NCI-H524 treated with DMSO at 0.1 percent for 48 hours (cell line): ENCODE data around the gene TNFSF15.

Experiments used
- DNase-seq: peaks from one replicate; lab custom pipeline; 2025; lab: John Stamatoyannopoulos, UW

TNFSF15 gene

DNA sequence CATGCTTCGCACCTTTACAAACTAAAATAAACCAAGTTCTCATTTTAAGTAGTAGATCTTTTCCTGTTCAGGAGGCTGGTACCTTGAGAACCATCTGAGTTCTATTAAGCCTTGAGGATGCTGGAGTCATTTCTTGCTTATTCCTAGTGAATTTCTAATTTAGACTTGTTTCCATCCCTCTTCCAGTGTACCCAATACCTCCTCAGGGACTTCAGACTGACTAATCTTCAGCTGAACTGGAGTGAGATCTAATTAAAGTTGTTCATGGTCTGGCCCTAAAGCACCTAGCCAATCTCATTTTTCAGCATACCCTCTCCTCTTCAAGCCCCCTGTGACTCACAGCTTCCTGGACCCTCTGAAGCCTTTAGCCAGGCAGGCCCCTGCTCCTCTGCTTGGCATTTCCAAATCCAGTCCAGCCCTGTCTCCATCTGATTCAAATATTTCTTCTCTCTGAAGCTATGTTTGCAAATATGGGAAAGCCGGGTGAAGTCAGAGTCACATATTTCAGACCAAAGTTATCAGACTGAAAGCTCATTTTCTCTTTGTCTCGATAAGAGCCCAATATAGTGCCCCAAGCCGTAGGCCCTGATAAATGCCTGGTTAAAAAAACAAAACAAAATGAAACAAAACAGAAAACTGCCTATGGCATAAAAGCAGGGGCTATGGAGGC, 19.4 kb upstream of the TNFSF15 start:
- DNase-seq, result no peak

DNA sequence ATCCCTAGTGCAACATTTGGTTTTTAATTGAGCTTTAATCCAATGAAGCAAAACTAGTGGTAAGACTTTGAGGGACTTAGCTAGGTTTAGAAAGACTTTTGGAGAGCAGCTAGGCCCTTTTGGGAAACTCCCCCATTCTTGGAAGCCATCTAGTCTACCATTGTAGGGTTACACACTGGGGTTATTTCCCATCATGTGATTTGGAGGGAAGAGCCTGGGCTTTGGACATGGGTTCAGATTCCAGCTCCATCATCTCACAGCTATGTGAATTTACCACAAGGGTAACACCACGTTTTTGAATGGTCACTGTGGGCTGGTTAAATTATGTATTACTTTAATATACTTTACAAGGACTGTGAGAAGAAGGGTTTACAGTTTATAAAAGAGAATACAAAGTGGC, 18.3 kb upstream of the TNFSF15 start:
- no peak for DNase-seq

DNA sequence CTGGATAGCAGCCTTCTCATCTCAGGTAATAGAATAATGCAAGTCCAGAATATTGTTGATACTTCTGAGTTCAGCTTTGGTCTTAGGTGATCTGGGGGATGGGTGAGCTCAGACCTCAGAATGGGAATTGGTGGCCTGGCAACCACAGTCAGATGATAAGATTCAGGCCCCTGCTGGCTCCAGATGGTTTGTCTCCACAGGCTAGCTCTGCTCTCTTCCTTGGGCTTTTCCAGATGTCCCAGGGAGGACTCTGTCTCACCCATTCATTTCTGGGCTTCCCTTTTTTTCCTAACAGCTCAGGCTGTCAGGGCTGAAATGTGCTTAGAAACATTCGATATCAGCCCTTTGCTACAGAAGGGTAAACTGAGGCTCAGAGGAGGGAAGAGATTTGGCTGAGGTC, 17.6 kb upstream of the TNFSF15 start:
- DNase-seq, result no peak

DNA sequence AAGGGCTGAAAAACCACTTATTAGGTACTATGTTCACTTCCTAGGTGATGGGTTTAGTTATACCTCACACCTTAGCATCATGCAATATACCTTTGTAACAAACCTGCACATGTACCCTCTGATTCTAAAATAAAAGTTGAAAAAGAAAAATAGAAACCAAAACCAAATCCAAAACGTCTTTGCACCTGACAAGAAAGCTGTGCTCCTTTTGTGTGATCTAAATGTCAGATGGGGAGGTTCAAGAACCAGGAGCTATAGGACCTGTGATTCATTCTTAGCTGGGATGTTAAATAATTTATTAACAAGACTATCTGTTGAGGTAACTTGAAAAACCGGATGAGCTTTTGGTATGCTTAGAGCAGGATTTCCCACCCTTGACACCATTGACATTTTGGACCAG, 16.9 kb upstream of the TNFSF15 start:
- DNase-seq, result no peak

DNA sequence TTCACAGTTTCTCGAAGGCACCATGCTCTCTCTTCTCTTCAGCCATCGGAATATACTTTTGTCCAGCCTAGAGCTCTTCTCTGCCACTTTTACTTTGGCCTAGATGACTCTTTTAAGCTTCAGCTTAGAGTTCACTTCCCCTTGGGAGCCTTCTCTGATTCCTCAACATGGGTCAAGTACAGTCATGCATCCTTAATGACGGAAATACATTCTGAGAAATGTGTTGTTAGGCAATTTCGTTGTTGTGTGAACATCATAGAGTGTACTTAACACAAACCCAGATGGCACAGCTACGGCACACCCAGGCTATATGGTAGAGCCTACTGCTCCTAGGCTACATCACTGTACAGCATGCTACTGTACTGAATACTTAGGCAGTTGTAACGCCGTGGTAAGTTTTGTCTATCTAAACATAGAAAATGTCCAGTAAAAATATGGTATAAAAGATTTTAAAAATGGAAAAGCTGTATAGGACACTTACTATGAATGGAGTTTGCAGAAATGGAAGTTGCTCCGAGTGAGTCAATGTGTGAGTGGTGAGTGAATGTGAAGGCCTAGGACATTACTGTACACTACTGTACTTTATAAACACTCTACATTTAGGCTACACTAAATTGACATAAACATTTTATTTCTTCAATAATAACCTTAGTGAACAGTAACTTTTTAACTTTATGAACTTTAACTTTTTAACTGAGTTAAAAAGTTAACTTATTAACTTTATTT, 15.1 kb upstream of the TNFSF15 start:
- DNase-seq, result no peak

DNA sequence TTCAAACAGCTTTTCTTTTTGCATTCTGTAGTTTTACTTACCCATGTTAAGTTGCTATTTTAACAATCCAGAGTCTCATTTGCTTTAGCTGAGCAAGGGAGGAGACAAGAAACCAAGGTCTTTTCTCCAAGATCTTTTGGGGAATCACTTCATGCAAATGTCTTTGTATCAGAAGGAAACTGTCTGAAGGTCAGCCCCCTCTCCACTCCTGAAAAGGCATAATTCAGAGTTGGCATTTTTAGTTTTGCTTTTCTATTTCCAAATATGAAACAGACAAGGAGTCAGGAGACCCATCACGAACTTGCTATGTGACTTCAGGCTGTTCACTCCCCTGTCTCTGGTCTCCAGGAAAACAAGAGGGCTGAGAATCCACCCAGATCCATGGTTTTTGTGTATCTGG, 12.3 kb upstream of the TNFSF15 start:
- no peak for DNase-seq

DNA sequence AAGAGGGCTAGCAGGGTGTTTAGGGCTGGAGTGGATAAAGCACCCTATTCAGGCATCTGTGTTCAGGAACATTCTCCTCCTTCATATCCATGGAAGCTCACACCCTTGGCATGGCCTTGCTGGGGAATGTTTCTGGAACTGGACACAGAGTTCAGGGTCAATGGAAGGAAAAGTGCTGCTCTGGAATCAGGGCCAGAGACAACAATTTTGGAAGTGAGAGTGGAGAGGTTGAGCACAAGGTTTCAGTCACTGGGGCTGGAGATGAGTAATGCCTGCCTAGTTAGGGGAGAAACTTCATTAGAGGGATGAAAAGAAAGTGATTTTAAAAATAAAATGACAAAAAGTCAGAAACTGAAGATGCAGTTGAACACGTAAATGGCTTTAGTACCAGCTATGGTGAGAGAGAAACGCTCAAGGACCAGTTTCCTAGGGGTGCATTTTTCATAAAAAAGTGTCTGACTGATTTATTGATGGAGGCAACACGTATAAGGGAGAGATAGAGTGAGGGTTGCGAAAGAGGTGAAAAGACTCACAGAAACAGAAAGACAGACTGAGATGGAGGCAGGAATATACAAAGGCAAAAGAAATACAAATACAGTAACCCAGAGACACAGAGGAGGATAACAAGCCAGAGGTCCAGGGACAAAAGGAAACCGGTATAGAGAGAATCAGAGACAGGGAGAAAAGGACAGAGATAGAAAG, 8.0 kb upstream of the TNFSF15 start:
- DNase-seq, result no peak

DNA sequence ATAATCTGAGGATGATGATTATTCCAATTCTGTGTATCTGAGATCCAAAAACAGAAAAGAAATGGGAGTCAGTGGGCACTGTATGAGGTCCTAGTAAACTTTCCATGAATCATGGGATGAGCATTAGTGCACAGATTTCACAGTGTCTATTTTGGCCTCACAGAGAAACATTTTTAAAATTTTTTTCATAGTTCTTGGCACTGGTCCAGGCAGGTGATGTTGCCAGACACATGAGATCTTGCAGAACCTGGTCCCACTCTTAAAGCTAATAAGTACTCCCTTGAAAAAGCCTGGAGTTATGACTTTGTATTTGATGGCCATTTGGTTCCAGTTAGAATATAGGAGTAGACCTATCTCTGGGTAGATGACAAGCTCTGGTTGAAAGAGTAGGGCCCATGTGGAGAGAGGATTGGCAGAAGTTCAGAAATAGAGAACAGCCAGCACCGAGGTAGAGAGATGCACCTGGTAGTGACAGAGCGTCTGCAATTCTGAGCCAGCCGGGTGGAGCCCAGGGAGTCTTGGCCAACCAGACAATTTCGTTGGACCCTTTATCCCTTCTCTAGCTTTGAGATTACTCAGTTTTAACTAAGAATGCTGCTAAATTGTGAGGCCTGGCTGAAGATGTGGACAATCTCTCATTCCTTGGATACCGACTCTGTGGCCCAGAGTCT, 6.3 kb upstream of the TNFSF15 start:
- DNase-seq, result no peak

DNA sequence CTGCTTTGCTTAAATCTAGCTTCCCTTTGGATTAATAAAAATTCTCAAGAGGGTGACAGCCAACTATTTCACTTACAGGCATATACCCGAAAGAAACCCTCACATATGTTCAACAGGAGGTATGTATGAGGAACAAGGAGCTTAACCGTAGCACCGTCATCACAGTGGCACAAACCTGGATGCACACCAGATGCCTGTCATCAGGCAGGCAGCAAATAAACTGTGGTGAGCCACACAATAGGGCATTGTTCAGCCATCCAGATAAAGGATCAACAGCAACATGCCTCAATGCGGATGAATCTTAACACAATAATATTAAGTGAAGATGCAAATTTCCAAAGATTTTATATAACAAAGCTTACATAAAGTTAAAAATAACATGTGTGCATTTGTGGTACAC, 5.5 kb upstream of the TNFSF15 start:
- no peak for DNase-seq

DNA sequence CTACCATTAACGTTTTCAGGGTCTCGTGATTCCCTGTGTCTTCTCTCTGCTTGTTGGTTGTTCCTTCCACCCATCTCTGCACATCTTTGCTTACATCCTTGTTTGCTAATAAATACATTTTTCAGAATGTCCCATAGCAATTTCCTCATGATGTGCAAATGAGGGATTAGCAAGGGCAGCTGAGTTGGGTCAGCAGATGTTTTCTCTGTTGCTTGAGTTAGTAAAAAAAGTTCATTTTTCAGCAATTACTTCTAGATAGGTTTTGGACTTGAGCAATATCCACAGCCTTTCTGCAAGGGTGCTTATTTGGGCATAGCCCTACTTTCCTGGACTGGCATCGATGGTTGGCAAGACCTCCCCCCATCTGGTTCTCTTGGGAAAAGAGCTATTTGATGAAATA, 4.8 kb upstream of the TNFSF15 start:
- DNase-seq, result no peak

DNA sequence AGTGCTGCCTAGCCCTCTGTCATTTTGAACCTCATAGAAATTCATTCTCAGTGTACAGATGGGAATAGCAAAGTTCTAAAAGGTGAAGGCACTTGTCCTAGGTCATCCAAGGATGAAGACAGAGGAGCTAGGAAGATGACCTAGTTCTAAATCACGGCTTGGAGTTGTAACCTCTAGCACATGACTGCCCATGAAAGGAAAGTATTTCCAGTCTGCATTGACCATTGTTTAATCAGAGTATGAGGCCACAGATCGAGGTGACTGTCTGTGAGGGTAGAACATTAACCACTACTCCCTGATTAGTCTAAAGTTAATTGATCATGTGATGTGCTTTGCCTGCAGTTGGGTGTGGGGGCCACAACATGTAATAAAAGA, 674 bp upstream of the TNFSF15 start:
- no peak for DNase-seq

DNA sequence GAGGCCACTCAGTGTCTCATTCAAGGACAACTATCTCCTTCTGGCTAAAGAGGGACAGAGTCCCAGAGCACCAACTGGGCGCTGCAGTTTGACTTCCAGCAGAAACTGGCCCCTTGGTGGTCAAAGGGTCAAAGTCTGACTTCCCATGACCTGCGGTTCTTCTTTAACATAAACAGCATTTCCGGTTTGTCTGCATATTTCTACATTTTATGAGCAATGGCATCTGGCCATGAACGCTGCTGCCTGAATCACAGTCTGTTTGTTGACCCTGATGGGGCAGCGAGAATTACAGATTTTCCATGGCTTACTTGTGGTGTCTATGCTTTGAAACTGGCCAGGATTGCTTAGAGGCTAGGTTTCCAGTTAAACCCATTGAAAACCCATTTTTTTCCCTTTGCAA, 1.3 kb downstream of the TNFSF15 start:
- no peak for DNase-seq

DNA sequence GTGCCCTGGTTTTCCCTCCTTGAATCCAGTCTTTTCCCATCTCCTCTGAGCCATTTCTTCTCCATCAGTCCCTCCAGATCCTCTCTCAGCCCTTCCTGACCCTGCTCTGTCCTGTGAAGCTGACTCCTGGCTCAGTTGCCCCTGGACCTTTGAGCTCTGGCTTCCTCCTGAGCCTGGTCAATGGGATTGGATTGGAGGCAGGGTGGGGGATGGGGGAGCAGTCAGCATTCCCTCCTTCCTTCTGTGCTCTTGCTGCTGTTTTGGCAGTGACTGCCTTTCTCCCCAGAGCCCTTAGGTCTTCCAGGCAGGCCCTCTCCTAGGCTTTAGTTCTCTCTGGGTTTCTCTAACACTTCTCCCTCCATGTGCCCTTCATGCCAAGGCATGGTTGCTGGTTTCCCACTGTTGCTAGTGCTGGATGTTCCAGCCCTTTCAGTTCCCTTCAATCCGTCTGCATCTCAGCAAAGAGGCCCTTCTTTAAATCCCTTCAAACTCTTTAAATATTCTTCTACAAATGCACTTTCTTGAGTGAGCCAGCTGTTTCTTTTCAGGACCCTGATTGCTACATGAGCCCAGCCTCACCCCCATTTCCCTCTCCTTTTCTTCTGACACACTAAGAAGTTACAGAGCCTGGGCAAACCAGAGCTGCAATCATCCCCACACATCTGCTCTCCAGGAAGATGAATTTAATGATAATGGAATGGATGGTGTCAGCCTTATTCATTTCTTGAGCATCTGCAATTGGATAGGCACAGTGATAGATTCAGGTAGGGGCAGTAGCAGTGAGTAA, 2.2 kb downstream of the TNFSF15 start:
- no peak for DNase-seq

DNA sequence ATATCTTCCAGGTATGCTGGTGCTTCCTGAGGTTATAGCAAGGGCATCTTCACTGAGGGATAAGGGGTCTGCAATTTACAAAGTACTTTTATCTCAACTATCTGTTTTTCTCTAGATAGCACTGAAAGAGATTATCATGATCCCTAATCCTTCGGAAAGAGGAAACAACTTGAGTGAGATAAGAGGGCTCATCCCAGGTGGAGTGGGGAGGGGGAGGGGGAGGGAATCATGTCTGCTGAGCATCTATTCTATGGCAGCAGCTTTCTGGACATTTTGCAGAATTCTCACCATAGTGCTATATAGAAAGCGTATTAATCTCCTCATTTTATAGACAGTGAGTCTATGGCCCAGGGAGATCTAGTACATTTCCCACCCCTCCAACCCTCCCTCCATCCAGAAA, 5.9 kb downstream of the TNFSF15 start:
- no peak for DNase-seq

DNA sequence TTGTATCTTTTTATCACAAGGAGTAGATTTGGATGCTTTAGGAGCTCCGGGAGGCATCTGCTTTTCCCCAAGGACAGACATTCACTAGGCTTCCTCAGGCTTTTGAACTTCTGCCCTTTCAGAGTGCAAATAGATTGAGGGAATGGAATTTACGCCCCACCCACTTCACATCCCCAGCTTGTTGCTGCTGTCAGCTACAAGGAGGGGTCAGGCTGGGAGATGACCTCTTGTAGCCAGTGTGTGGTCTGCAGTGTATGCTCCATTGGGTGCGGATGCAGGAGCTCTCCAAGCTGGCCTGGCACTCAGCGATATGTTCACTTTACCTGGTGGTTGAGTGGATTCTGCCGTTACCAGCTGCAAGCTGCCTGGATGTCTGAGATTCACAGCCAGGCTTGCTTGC, 6.4 kb downstream of the TNFSF15 start:
- DNase-seq, result no peak

DNA sequence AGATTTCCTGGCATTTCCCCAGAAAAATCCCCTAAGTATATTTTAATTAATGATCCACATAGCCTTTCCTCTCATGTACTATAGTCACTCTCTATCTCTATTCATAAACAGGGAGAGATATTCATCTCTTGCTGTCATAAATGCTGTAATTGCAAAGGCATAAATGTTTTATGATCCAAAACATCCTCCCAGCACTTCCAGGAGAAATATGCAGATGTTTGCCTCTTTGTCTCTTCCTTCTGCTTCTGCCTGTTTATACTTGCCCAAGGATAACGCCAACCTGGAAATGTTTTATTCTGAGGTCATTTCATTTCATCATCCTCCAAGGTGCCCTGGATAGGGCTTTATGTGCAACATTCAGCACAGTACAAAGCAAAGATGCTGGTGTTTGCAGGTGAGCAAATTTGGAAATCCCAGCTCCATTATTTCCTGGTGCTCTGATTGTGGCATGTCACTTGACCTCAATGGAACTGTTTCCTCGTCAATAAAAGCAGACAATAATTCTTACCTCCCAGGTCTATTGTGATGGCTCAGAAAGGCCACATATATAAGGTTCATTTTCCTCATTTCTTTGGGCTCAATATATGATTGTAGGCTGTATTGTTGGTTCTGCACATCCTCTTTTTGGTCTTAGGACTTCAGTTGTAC, 6.9 kb downstream of the TNFSF15 start:
- DNase-seq, result no peak

DNA sequence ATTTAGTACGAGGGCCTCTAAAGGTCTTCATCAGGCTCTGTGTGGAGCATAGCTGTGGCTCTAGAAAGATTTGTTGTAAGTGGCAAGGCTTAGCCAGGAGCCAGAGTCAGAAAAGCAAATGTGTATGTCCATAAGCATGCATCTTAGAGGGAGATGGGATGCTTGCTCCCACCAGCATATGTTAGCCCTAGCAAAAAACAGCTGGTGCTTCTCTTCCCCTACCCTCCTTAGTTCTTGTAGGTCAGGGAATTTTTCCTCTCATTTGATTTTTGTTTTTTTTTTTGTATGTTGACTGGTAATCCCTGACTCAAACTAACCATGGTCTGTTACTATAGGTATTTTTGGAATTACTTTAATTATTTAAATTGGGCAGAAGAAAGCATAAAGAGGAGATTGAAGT, 7.7 kb downstream of the TNFSF15 start:
- DNase-seq, result no peak

DNA sequence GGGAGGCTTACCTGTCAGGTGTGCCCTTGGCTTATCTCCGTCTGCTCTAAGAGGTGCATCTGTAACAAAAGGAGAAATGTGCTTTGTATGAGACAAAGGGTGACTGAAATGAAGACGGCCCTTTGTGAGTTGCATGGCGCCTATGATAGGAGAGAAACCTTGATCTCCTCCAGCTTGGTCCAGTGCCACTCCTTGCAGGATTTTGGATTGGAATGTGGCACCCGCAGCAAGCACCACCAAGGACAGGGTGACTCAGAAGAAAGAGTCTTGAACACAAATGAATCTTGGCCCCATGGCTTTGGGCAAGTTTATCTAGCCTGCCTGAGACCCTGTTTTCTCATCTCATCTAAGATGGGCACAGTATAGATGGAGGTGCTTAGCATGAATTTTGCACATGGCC, 13.4 kb downstream of the TNFSF15 start:
- no peak for DNase-seq

DNA sequence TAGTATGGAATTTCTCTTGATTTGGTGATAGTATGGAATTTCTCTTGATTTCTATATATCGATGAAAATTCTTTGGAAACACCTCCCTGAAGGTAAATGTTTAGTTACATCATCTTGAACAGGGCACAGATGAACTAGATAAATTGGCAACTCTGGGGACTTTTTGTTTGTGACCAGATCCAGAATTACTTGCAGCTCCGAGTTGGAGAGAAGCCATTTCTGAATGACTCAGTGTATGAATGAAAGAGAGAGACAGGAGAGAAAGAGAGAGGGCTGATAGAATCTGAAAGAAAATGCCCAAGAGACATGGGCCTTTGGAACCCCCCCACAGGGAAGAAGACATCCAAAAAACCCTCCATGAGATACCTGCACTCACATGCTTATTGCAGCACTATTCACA, 14.1 kb downstream of the TNFSF15 start:
- DNase-seq, result no peak

DNA sequence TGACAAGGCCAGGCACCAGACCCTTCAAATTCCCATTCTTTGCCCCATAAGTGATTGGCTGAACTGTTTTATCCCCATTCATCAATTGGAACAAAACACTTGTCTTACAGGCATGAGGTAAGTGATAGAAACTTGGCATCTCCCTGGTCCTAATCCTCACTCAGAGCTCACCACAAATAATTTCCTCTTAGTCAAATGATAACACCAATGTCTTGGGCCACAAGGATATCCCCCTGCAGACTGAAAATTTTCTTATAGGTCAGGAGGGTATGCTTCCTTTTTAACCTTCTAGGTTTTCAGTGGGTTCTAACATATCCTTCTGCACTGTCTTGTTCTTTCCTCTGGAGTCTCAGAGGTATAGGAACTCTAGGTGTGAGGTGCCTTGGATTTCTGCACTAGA, 14.5 kb downstream of the TNFSF15 start:
- DNase-seq, result no peak

DNA sequence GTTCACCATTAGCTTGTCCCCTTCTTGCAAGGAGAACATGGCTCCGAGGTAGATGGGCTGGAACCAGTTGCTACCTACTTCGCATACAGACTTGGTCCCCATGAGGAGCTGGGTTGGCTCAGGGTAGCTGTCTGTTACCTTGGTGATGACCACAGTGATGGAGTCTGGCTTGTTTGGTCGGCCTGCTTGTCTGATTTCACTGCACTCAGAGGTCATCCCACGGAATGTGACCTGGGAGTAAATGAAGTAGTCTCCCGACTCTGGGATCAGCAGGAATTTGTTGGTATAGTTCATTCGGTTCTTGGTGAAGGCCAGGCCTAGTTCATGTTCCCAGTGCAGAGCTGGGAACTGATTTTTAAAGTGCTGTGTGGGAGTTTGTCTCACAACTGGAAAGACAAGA, 15.3 kb downstream of the TNFSF15 start:
- no peak for DNase-seq

DNA sequence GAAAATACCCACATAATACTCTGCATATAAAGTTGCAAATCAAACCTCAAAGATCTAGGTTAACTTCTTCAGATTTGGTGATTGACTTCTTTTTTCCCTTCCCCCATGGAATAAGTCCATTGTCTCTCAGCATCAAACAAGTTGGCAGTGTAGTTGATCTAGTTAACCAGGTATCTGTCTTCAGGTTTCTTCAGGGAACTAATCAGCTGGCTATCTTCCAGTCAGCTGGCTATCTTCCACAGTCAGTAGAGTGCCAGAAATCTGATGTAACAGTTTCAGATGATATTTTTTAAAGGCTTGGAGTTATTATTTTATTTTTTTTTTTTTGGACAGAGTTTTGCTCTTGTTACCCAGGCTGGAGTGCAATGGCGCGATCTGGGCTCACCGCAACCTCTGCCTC, 16.8 kb downstream of the TNFSF15 start:
- DNase-seq, result no peak
